Activated CD4-positive, alpha-beta T cell treated with anti-CD3 and anti-CD28 coated beads, Interleukin-2, amount 50 U/mL, for 1 hour (primary cell): Measurements from ENCODE around the gene RBFOX2.
"Not testable (repeated sequence)": the region's sequence is repeated elsewhere in the genome, so short reads cannot be mapped to it uniquely, and the experiment has no call there.

Experiments
- DNase-seq: peaks from one replicate; pipeline ENCODE4 v3.0.0-alpha.2; 2020

RBFOX2 gene

GRCh38 chr22:35806668-35807067 is 222.0 kb downstream of the RBFOX2 start:
- DNase-seq: not testable (repeated sequence)

GRCh38 chr22:35805466-35805865 is 223.2 kb downstream of the RBFOX2 start:
- DNase-seq: no peak

- DNase-seq: no peak
Measured at GRCh38 chr22:35804421-35804820, 224.2 kb downstream of the RBFOX2 start.

GRCh38 chr22:35802885-35803284 is 225.7 kb downstream of the RBFOX2 start:
- DNase-seq: no peak

- DNase-seq: not testable (repeated sequence)
Measured at GRCh38 chr22:35801301-35801700, 227.3 kb downstream of the RBFOX2 start.

GRCh38 chr22:35799150-35799549 is 229.5 kb downstream of the RBFOX2 start:
- DNase-seq: no peak

- no peak for DNase-seq
Measured at GRCh38 chr22:35797411-35797810, 231.2 kb downstream of the RBFOX2 start.

- no peak for DNase-seq
Measured at GRCh38 chr22:35795476-35795875, 233.1 kb downstream of the RBFOX2 start.

- DNase-seq: no peak
Measured at GRCh38 chr22:35792506-35792905, 236.1 kb downstream of the RBFOX2 start.

- DNase-seq: not testable (repeated sequence)
Measured at GRCh38 chr22:35791788-35792187, 236.8 kb downstream of the RBFOX2 start.

- DNase-seq: no peak
Measured at GRCh38 chr22:35785181-35785923, 243.3 kb downstream of the RBFOX2 start.

- DNase-seq: no peak
Measured at GRCh38 chr22:35784633-35785032, 244.0 kb downstream of the RBFOX2 start.

- no peak for DNase-seq
Measured at GRCh38 chr22:35783943-35784614, 244.5 kb downstream of the RBFOX2 start.

GRCh38 chr22:35782504-35782903 is 246.1 kb downstream of the RBFOX2 start:
- no peak for DNase-seq

GRCh38 chr22:35781898-35782297 is 246.7 kb downstream of the RBFOX2 start:
- no peak for DNase-seq

- DNase-seq: no peak
Measured at GRCh38 chr22:35777335-35777975, 251.2 kb downstream of the RBFOX2 start.

GRCh38 chr22:35775339-35775738 is 253.3 kb downstream of the RBFOX2 start:
- DNase-seq: no peak

- no peak for DNase-seq
Measured at GRCh38 chr22:35769974-35770373, 258.6 kb downstream of the RBFOX2 start.

GRCh38 chr22:35766654-35767580 is 261.7 kb downstream of the RBFOX2 start:
- DNase-seq: no peak

- no peak for DNase-seq
Measured at GRCh38 chr22:35761037-35761436, 267.6 kb downstream of the RBFOX2 start.

- no peak for DNase-seq
Measured at GRCh38 chr22:35758394-35758793, 270.2 kb downstream of the RBFOX2 start.

- no peak for DNase-seq
Measured at GRCh38 chr22:35756722-35757121, 271.9 kb downstream of the RBFOX2 start.

GRCh38 chr22:35754761-35755160 is 273.9 kb downstream of the RBFOX2 start:
- no peak for DNase-seq
